ENCODE results near the gene OR4C6. TPM values are rescaled to one million over a fixed set of nuclear protein-coding genes. Genes with fewer than 3 reads are reported as not detected.

The OR4C6 gene
- total RNA-seq (2021) (not detected in 2 replicates), Bru-seq, nascent RNA (not detected), BruChase-seq, experiment 1, labeled RNA remaining after a 2-hour chase (not detected), BruChase-seq, experiment 2, labeled RNA remaining after a 6-hour chase (not detected)
- long read RNA-seq = 0 reads

DNA sequence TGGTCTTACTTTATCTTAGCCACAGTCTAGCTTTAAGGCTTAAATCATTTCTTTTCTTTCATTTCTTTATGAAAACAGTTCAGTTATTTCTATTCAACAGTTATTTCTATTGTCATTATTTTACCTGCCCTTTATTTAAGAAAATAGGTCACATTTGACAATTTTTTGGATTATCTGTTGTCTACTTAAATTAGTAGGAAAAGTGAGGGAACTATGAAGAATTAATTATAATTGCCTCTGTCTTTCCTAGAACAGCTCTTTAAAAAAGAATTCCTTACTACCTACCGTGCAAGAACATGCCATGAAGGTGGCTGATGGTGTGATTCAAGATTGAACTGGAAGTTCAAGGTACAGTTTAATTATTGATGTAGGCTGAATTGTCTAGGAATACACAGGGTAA lies at the start of gene OR4C6:
TSS of gene OR4C6 (plus strand) at position 301 of the 400 bp plus-strand sequence. CDS start 2,966 bp downstream, outside the sequence.
- intact Hi-C loops (cut with micrococcal nuclease; ENCODE audit: unreplicated experiment) = no loop called here
- ChIA-PET POLR2A (ENCODE audit: low non-redundant PET) (no interaction called here), CTCF (no interaction called here)
- Histone ChIP-seq H3K4me1 (ENCODE audit: insufficient read depth, low read length, poor library complexity, severe bottlenecking) (no peaks in the 10 kb centered on the region), H3K27me3 (replicated peaks; ENCODE audit: insufficient read depth, low read depth, low read length, poor library complexity) (no peaks in the 10 kb centered on the region), H3K27ac (ENCODE audit: low read depth, low read length, poor library complexity, severe bottlenecking) (no peak within 1 kb of the TSS), H3K4me3 (ENCODE audit: low read depth, low read length, poor library complexity, severe bottlenecking) (no peak within 1 kb of the TSS), H3K36me3 (ENCODE audit: insufficient read depth, low read length, poor library complexity, severe bottlenecking) (no peaks in the 10 kb centered on the region), H3K9me3 (ENCODE audit: low read depth, low read length, poor library complexity, severe bottlenecking) (peaks cover 10% of the 10 kb centered on the region)
- TF ChIP-seq, protein P1, sequence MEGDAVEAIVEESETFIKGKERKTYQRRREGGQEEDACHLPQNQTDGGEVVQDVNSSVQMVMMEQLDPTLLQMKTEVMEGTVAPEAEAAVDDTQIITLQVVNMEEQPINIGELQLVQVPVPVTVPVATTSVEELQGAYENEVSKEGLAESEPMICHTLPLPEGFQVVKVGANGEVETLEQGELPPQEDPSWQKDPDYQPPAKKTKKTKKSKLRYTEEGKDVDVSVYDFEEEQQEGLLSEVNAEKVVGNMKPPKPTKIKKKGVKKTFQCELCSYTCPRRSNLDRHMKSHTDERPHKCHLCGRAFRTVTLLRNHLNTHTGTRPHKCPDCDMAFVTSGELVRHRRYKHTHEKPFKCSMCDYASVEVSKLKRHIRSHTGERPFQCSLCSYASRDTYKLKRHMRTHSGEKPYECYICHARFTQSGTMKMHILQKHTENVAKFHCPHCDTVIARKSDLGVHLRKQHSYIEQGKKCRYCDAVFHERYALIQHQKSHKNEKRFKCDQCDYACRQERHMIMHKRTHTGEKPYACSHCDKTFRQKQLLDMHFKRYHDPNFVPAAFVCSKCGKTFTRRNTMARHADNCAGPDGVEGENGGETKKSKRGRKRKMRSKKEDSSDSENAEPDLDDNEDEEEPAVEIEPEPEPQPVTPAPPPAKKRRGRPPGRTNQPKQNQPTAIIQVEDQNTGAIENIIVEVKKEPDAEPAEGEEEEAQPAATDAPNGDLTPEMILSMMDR (conservative IDR thresholded peaks at IDR 0.05; ENCODE audit: low read depth, low read length) = no peak
- no peak for TF ChIP-seq EZH2 (IDR thresholded peaks at IDR 0.05; ENCODE audit: borderline replicate concordance, low read depth, low read length, poor library complexity, severe bottlenecking)
- BruUV-seq (replicated peaks) = no TSS peak
- no peak for DNase-seq (ENCODE audit: low spot score)

DNA sequence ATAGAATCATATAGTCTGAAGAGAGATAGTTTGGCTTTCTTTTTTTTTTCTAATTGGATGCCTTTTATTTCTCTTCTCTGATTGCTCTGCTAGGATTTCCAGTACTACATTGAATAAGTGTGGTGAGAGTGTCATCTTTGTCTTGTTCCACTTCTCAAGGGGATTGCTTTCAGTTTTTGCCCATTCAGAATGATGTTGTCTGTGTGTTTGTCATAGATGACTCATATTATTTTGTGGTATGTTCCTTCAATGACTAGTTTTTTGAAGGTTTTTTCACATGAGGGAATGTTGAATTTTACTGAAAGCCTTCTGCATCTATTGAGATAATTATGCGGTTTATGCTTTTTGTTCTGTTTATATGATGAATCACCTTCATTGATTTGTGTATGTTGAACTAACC lies 37.5 kb upstream of the OR4C6 start:
- no peaks in the 10 kb centered on the region for H3K36me3 ChIP-seq (ENCODE audit: insufficient read depth, low read length, poor library complexity, severe bottlenecking)
- BruUV-seq (replicated peaks) = no TSS peak
- CTCF ChIA-PET = no interaction called here
- POLR2A ChIA-PET (ENCODE audit: low non-redundant PET) = no interaction called here
- no peak overlapping the region for H3K4me3 ChIP-seq (ENCODE audit: low read depth, low read length, poor library complexity, severe bottlenecking)
- H3K27ac ChIP-seq (ENCODE audit: low read depth, low read length, poor library complexity, severe bottlenecking) = no peak overlapping the region
- intact Hi-C loops (cut with micrococcal nuclease; ENCODE audit: unreplicated experiment) = no loop called here
- no peak for TF ChIP-seq EZH2 (IDR thresholded peaks at IDR 0.05; ENCODE audit: borderline replicate concordance, low read depth, low read length, poor library complexity, severe bottlenecking)
- TF ChIP-seq, protein P1 (conservative IDR thresholded peaks at IDR 0.05; ENCODE audit: low read depth, low read length) = no peak
- peaks cover 10% of the 10 kb centered on the region for H3K9me3 ChIP-seq (ENCODE audit: low read depth, low read length, poor library complexity, severe bottlenecking)
- no peaks in the 10 kb centered on the region for H3K4me1 ChIP-seq (ENCODE audit: insufficient read depth, low read length, poor library complexity, severe bottlenecking)
- H3K27me3 ChIP-seq (replicated peaks; ENCODE audit: insufficient read depth, low read depth, low read length, poor library complexity) = no peaks in the 10 kb centered on the region
- no peak for DNase-seq (ENCODE audit: low spot score)

DNA sequence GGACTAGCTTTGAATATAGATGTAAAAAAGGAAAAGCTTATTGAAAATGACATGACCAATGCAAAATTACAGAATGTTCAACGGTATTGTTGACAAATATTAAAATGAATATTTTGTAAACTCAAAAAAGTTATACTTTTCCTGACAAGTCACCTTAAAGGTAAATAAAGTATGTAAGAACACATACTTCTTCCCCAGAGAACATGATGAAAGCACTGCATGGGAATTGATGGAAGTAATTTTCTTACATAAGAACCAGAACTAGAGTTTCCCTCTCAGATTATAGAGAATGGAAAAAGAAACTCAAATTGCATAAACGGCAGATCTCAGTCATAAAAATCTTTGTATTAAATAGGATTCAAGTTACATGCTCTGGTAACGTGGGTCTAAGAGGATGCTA lies 27.2 kb upstream of the OR4C6 start, which contains the start of gene OR4P4:
TSS of gene OR4P4 (plus strand) at position 301 of the 400 bp plus-strand sequence.
- no peak within 1 kb of the TSS for H3K4me3 ChIP-seq (ENCODE audit: low read depth, low read length, poor library complexity, severe bottlenecking)
- CTCF ChIA-PET = no interaction called here
- TF ChIP-seq EZH2 (IDR thresholded peaks at IDR 0.05; ENCODE audit: borderline replicate concordance, low read depth, low read length, poor library complexity, severe bottlenecking) = no peak
- TF ChIP-seq, protein P1 (conservative IDR thresholded peaks at IDR 0.05; ENCODE audit: low read depth, low read length) = no peak
- BruUV-seq (replicated peaks) = no TSS peak
- POLR2A ChIA-PET (ENCODE audit: low non-redundant PET) = no interaction called here
- intact Hi-C loops (cut with micrococcal nuclease; ENCODE audit: unreplicated experiment) = no loop called here
- no peaks in the 10 kb centered on the region for H3K4me1 ChIP-seq (ENCODE audit: insufficient read depth, low read length, poor library complexity, severe bottlenecking)
- peaks cover 7% of the 10 kb centered on the region for H3K9me3 ChIP-seq (ENCODE audit: low read depth, low read length, poor library complexity, severe bottlenecking)
- H3K27me3 ChIP-seq (replicated peaks; ENCODE audit: insufficient read depth, low read depth, low read length, poor library complexity) = no peaks in the 10 kb centered on the region
- no peak for DNase-seq (ENCODE audit: low spot score)
- H3K36me3 ChIP-seq (ENCODE audit: insufficient read depth, low read length, poor library complexity, severe bottlenecking) = no peaks in the 10 kb centered on the region
- no peak within 1 kb of the TSS for H3K27ac ChIP-seq (ENCODE audit: low read depth, low read length, poor library complexity, severe bottlenecking)
